ENCODE results near the gene PTPRA. TPM values are rescaled to one million over a fixed set of nuclear protein-coding genes. Genes with fewer than 3 reads are reported as not detected.
"Not testable (repeated sequence)": the region's sequence is repeated elsewhere in the genome, so short reads cannot be mapped to it uniquely, and the experiment has no call there.

Gene PTPRA
- total and polyA plus RNA-seq, 2 experiments from 2014 or later = 45.1 to 51.8 TPM

DNA sequence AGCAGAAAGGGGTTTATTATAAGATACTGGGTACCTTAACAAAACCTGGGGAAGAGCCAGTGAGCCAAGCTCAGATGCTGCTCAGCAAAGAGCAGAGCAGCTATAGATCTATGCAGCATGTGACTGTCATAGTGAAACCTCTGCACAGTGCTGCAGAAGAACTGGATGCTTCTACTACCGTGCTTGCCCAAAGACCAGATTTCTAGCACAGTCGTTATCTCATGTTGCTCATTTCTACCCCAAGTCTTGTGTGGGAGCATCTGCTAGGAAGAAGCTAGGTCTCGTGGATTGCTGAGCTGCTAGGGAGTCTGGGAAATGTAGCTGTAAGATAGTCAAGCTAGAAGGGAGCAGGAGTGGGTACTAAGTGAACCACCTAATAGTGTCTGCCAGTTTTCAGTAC, 138.5 kb downstream of the PTPRA start:
- Histone ChIP-seq H3K79me2 (no peaks in the 10 kb centered on the region), H3K4me2 (no peak overlapping the region), H3K9me3 (ENCODE audit: low read depth) (no peaks in the 10 kb centered on the region), H3K27ac (no peak overlapping the region), H2AFZ (no peak overlapping the region), H4K20me1 (ENCODE audit: insufficient read depth, poor library complexity, severe bottlenecking) (no peaks in the 10 kb centered on the region), H3K9me2 (replicated peaks; ENCODE audit: insufficient read depth) (no peaks in the 10 kb centered on the region), H3K27me3 (no peaks in the 10 kb centered on the region), H3K4me1 (ENCODE audit: insufficient read depth) (peaks cover 10% of the 10 kb centered on the region), H3K4me3 (no peak overlapping the region), H3K36me3 (replicated peaks; ENCODE audit: insufficient read depth, low read depth) (no peaks in the 10 kb centered on the region)
- 86% methylated on average over 3 of the region's 3 CpGs for WGBS (ENCODE audit: low lambda C conversion rate, missing lambda C conversion rate)
- no peak for TF ChIP-seq EZH2phosphoT487 (IDR thresholded peaks at IDR 0.05; ENCODE audit: low read depth, severe bottlenecking, unreplicated experiment)
- TF ChIP-seq, protein P1, sequence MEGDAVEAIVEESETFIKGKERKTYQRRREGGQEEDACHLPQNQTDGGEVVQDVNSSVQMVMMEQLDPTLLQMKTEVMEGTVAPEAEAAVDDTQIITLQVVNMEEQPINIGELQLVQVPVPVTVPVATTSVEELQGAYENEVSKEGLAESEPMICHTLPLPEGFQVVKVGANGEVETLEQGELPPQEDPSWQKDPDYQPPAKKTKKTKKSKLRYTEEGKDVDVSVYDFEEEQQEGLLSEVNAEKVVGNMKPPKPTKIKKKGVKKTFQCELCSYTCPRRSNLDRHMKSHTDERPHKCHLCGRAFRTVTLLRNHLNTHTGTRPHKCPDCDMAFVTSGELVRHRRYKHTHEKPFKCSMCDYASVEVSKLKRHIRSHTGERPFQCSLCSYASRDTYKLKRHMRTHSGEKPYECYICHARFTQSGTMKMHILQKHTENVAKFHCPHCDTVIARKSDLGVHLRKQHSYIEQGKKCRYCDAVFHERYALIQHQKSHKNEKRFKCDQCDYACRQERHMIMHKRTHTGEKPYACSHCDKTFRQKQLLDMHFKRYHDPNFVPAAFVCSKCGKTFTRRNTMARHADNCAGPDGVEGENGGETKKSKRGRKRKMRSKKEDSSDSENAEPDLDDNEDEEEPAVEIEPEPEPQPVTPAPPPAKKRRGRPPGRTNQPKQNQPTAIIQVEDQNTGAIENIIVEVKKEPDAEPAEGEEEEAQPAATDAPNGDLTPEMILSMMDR (IDR thresholded peaks at IDR 0.05; ENCODE audit: poor library complexity) = no peak
- no peak for TF ChIP-seq EZH2 (IDR thresholded peaks at IDR 0.05; ENCODE audit: borderline replicate concordance)
- no peak for DNase-seq (ENCODE audit: low spot score)

DNA sequence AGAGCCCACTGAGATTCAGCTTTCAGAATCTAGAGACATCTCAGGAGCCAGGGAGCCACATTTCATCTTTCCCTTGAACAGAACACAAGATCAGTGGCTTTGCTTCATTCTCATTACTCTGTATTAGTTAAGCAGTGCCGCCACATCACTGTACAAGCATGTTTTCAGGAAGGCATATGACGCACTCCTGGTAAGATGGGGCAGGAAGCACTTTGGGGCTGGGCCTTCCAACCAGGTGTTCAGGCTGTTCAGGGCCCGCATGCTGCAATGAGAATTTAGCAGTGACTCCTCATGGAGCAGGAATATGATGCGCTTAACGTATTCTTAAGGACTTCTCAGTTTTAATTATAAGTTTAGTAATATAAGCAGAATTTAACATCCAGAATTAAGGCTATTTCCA, 140.5 kb downstream of the PTPRA start:
- peaks cover 10% of the 10 kb centered on the region for H3K4me1 ChIP-seq (ENCODE audit: insufficient read depth)
- WGBS (ENCODE audit: low lambda C conversion rate, missing lambda C conversion rate) = 100% methylated on average over 5 of the region's 5 CpGs

DNA sequence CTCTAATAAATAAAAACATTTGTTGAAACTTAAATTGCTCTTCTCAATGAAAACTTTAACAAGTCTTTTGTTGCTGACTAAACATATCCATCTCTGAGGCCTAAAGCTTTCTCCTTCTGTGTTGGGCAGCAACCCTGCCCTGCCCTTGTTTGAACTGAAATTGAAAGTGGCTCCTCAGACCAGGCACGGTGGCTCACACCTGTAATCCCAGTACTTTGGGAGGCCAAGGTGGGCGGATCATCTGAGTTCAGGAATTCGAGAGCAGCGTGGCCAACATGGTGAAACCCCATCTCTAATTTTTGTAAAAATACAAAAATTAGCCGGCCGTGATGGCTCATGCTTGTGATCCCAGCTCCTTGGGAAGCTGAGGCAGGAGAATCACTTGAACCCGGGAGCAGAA, 140.9 kb downstream of the PTPRA start:
- Histone ChIP-seq H4K20me1 (ENCODE audit: insufficient read depth, poor library complexity, severe bottlenecking) (no peaks in the 10 kb centered on the region), H3K36me3 (replicated peaks; ENCODE audit: insufficient read depth, low read depth) (no peaks in the 10 kb centered on the region), H2AFZ (no peak overlapping the region), H3K27ac (no peak overlapping the region), H3K79me2 (no peaks in the 10 kb centered on the region), H3K4me1 (ENCODE audit: insufficient read depth) (peaks cover 10% of the 10 kb centered on the region), H3K9me3 (ENCODE audit: low read depth) (no peaks in the 10 kb centered on the region), H3K4me2 (no peak overlapping the region), H3K27me3 (no peaks in the 10 kb centered on the region), H3K4me3 (no peak overlapping the region), H3K9me2 (replicated peaks; ENCODE audit: insufficient read depth) (no peaks in the 10 kb centered on the region)
- no peak for DNase-seq (ENCODE audit: low spot score)
- WGBS (ENCODE audit: low lambda C conversion rate, missing lambda C conversion rate) = 97% methylated on average over 7 of the region's 7 CpGs
- TF ChIP-seq EZH2phosphoT487 (IDR thresholded peaks at IDR 0.05; ENCODE audit: low read depth, severe bottlenecking, unreplicated experiment) = no peak
- TF ChIP-seq EZH2 (IDR thresholded peaks at IDR 0.05; ENCODE audit: borderline replicate concordance) = no peak
- TF ChIP-seq, protein P1 (IDR thresholded peaks at IDR 0.05; ENCODE audit: poor library complexity) = no peak

More for the DNA sequence above, 140.5 kb downstream of the PTPRA start:
- TF ChIP-seq EZH2phosphoT487 (IDR thresholded peaks at IDR 0.05; ENCODE audit: low read depth, severe bottlenecking, unreplicated experiment) = no peak
- TF ChIP-seq, protein P1 (IDR thresholded peaks at IDR 0.05; ENCODE audit: poor library complexity) = no peak
- TF ChIP-seq EZH2 (IDR thresholded peaks at IDR 0.05; ENCODE audit: borderline replicate concordance) = no peak
- H3K9me3 ChIP-seq (ENCODE audit: low read depth) = no peaks in the 10 kb centered on the region
- H4K20me1 ChIP-seq (ENCODE audit: insufficient read depth, poor library complexity, severe bottlenecking) = no peaks in the 10 kb centered on the region
- no peaks in the 10 kb centered on the region for H3K36me3 ChIP-seq (replicated peaks; ENCODE audit: insufficient read depth, low read depth)
- H3K27me3 ChIP-seq = no peaks in the 10 kb centered on the region
- no peak overlapping the region for H2AFZ ChIP-seq
- H3K27ac ChIP-seq = no peak overlapping the region
- no peaks in the 10 kb centered on the region for H3K9me2 ChIP-seq (replicated peaks; ENCODE audit: insufficient read depth)
- H3K4me3 ChIP-seq = no peak overlapping the region
- no peak overlapping the region for H3K4me2 ChIP-seq
- H3K79me2 ChIP-seq = no peaks in the 10 kb centered on the region
- no peak for DNase-seq (ENCODE audit: low spot score)

DNA sequence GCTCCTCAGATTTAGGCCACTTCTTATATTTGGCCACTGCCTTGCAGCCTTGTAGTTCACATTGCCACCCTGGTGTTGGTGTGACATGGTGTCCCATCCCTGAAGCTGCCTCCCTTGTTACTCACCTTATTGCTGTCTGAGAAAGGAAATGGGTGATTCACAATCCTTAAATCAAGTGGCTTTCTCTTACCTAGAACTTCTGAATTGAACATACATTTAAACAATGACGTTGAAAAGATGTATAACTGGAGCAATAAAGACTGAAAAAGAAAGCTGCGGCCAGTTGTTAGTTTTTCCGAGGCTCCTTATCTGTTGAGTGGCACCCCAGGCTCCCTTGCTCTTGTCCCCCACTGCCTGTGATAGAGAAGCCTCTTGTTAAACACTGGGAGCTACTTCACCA, 141.4 kb downstream of the PTPRA start:
- 71% methylated on average over 3 of the region's 3 CpGs for WGBS (ENCODE audit: low lambda C conversion rate, missing lambda C conversion rate)
- DNase-seq (ENCODE audit: low spot score) = no peak
- Histone ChIP-seq H3K27me3 (no peaks in the 10 kb centered on the region), H3K27ac (no peak overlapping the region), H3K9me3 (ENCODE audit: low read depth) (no peaks in the 10 kb centered on the region), H3K4me2 (no peak overlapping the region), H3K4me1 (ENCODE audit: insufficient read depth) (peaks cover 10% of the 10 kb centered on the region), H4K20me1 (ENCODE audit: insufficient read depth, poor library complexity, severe bottlenecking) (no peaks in the 10 kb centered on the region), H3K79me2 (no peaks in the 10 kb centered on the region), H3K4me3 (no peak overlapping the region), H3K36me3 (replicated peaks; ENCODE audit: insufficient read depth, low read depth) (no peaks in the 10 kb centered on the region), H3K9me2 (replicated peaks; ENCODE audit: insufficient read depth) (no peaks in the 10 kb centered on the region), H2AFZ (no peak overlapping the region)
- TF ChIP-seq EZH2phosphoT487 (IDR thresholded peaks at IDR 0.05; ENCODE audit: low read depth, severe bottlenecking, unreplicated experiment) (no peak), EZH2 (IDR thresholded peaks at IDR 0.05; ENCODE audit: borderline replicate concordance) (no peak)
- TF ChIP-seq, protein P1 (IDR thresholded peaks at IDR 0.05; ENCODE audit: poor library complexity) = no peak

DNA sequence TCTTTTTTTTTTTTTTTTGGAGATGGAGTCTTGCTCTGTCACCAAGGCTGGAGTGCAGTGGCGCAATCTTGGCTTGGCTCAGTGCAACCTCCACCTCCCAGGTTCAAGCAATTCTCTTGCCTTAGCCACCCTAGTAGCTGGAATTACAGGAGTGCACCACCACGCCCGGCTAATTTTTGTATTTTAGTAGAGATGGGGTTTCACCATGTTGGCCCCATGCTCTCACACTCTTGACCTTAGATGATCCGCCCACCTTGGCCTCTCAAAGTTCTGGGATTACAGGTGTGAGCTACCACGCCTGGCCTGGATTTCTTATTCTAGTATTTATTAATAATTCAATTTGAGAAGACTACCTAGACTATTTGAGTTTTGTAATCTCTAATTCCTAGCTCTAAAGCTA, 142.0 kb downstream of the PTPRA start:
- not testable (repeated sequence) for H3K4me2 ChIP-seq; DNase-seq (ENCODE audit: low spot score); H3K27ac ChIP-seq; H3K4me1 ChIP-seq (ENCODE audit: insufficient read depth); H3K79me2 ChIP-seq; H3K9me2 ChIP-seq (replicated peaks; ENCODE audit: insufficient read depth); H3K27me3 ChIP-seq; H3K9me3 ChIP-seq (ENCODE audit: low read depth); H3K36me3 ChIP-seq (replicated peaks; ENCODE audit: insufficient read depth, low read depth); H2AFZ ChIP-seq; H4K20me1 ChIP-seq (ENCODE audit: insufficient read depth, poor library complexity, severe bottlenecking); H3K4me3 ChIP-seq
- WGBS (ENCODE audit: low lambda C conversion rate, missing lambda C conversion rate) = 97% methylated on average over 5 of the region's 5 CpGs

Data from hepatocyte (in vitro differentiated cells).